ENCODE measurements around the gene CST11.

DNA sequence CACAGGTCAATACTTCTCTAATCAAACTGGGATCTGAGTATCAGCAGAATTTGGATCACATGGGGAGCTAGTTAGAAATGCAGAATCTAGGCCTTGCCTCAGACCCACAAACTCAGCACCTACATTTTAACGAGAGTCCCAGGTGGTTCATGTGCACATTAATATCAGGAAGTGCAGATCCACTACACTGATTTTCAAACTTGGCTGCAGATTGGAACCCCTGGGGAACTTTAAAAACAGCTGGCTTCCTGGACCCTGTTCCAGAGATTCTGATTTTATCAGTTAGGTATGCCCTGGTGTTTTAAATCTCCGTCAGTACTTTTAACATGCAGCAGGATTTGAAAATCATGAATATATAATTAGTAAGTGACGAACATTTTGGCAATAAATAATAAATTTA lies 36.3 kb upstream of the CST11 start:
- no peak for TF ChIP-seq EZH2 (optimal IDR thresholded peaks at IDR 0.05; ENCODE audit: low read depth, low read length)
- TF ChIP-seq, protein P1, sequence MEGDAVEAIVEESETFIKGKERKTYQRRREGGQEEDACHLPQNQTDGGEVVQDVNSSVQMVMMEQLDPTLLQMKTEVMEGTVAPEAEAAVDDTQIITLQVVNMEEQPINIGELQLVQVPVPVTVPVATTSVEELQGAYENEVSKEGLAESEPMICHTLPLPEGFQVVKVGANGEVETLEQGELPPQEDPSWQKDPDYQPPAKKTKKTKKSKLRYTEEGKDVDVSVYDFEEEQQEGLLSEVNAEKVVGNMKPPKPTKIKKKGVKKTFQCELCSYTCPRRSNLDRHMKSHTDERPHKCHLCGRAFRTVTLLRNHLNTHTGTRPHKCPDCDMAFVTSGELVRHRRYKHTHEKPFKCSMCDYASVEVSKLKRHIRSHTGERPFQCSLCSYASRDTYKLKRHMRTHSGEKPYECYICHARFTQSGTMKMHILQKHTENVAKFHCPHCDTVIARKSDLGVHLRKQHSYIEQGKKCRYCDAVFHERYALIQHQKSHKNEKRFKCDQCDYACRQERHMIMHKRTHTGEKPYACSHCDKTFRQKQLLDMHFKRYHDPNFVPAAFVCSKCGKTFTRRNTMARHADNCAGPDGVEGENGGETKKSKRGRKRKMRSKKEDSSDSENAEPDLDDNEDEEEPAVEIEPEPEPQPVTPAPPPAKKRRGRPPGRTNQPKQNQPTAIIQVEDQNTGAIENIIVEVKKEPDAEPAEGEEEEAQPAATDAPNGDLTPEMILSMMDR (IDR thresholded peaks at IDR 0.05; ENCODE audit: low read length) = no peak
